ENCODE measurements around the gene MICOS13.

DNA sequence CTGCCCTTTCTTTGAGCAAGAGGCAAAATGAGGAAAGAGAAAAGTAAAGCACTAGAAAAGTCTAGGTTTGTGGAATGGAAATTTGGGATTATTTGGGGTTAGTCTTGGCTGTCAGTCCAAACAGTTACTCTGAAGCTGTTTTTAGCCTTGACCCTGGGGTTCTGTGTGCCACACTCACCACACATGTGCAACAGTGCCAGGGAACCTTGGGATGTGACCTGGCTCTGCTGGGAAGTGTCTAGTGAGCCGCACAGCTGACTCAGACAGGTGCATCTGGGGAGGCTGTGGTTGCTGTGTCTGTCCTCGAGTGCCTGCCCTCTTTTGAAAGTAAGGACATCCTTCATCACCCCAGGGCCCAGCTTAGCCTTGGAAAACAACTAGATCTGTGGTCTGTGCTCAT is 15.8 kb downstream of the MICOS13 start:
- no peak for TF ChIP-seq EP300 (IDR thresholded peaks at IDR 0.05)
- no peak for TF ChIP-seq POLR2AphosphoS5 (IDR thresholded peaks at IDR 0.05)
- TF ChIP-seq, protein P1, sequence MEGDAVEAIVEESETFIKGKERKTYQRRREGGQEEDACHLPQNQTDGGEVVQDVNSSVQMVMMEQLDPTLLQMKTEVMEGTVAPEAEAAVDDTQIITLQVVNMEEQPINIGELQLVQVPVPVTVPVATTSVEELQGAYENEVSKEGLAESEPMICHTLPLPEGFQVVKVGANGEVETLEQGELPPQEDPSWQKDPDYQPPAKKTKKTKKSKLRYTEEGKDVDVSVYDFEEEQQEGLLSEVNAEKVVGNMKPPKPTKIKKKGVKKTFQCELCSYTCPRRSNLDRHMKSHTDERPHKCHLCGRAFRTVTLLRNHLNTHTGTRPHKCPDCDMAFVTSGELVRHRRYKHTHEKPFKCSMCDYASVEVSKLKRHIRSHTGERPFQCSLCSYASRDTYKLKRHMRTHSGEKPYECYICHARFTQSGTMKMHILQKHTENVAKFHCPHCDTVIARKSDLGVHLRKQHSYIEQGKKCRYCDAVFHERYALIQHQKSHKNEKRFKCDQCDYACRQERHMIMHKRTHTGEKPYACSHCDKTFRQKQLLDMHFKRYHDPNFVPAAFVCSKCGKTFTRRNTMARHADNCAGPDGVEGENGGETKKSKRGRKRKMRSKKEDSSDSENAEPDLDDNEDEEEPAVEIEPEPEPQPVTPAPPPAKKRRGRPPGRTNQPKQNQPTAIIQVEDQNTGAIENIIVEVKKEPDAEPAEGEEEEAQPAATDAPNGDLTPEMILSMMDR (IDR thresholded peaks at IDR 0.05), result no peak
